Ascending aorta (tissue), 2 donors: Measurements from ENCODE around the gene GRB10. TPM values are rescaled to one million over a fixed set of nuclear protein-coding genes. Genes with fewer than 3 reads are reported as not detected.

Experiments
- DNase-seq, 2 donors: peaks; one replicate each; pipeline ENCODE4 v3.0.0-alpha.2; 2019; ENCODE audit warnings: low spot score in 2 of 2
- H3K27ac ChIP-seq, 2 donors: fragments of 200-600 bp; sonication (generic); one replicate each; pipeline ENCODE4 v1.5.1; 2016 to 2017; ENCODE audit warnings: mild to moderate bottlenecking in 1 of 2
- H3K27me3 ChIP-seq: fragments of 200-600 bp; sonication (generic); one replicate; pipeline ENCODE4 v1.5.1; 2017
- H3K36me3 ChIP-seq, 2 donors: fragments of 200-600 bp; sonication (generic); one replicate each; pipeline ENCODE4 v1.5.1; 2016
- H3K4me1 ChIP-seq, 2 donors: fragments of 200-600 bp; sonication (generic); one replicate each; pipeline ENCODE4 v1.5.1; 2016 to 2017; ENCODE audit warnings: mild to moderate bottlenecking in 1 of 2
- H3K4me3 ChIP-seq, 2 donors: fragments of 200-600 bp; sonication (generic); one replicate each; pipeline ENCODE4 v1.5.1; 2016 to 2017; ENCODE audit warnings: mild to moderate bottlenecking in 1 of 2
- H3K9me3 ChIP-seq, 2 donors: fragments of 200-600 bp; sonication (generic); one replicate each; pipeline ENCODE4 v1.5.1; 2016
- intact Hi-C: fragments of 100-400 bp; cut with DNase I; formaldehyde crosslinking; loops from one replicate; pipeline ENCODE4 v1.15.1; 2023
- total RNA-seq: library from RNA; depleted of rRNA; stranded (reverse); fragments of >200 nt; gene quantifications from one replicate; pipeline ENCODE4 v1.1.0, GENCODE V29; 2016
- TF ChIP-seq, protein P1 (sequence below), 3 experiments: fragments of 200-600 bp in 2 of 3; fragments of 450-650 bp in 1 of 3; sonication (generic) in 2 of 3; IDR thresholded peaks; one replicate each; pipeline ENCODE4 v1.5.1; 2016 to 2019; ENCODE audit warnings: antibody characterized with exemption in 3 of 3, mild to moderate bottlenecking in 1 of 3, moderate library complexity in 1 of 3

GRB10 gene
- total RNA-seq, 1 donor from 2014 or later: 53.4 TPM

DNA sequence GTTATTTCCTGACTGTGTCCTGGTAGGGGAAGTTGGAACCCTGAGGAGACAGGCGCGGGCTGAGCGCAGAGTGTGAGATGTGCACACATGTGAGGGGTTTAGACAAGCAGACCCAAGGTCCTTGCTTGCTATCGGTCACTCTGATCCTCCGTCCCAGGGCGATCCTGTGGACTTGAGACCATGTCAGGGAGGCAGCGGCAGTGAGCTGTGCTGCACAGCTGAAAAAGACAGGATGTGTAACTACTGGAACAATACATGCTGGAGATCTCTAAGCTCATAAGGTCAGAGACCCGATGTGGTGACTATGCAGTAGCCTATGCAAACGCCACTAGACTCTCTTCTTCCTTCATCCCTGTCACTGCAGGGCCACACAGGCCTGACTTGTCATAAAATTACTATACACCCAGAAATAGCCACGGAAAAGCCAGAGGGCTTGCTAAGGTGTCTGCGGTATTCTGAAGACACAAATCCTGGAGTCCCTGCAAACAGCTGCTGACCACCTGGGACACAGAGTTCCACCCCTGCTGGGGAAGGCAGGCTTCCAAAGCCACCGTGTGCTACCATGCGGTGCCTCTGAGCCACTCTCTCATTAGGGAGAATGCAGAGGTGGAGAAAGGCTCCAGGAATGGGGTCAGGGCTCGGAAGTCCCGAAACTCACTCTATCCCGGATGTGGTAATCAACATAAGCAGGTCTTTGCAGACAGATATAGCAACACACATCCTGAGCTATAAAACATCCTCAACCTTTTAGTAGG, 126.4 kb downstream of the GRB10 start:
- peak in 1 of 2 donors; percentile 58 for DNase-seq
- H3K4me1 ChIP-seq: peaks cover 12 to 62% of the 10 kb centered on the region in 2 donors
- no peaks in the 10 kb centered on the region for H3K9me3 ChIP-seq
- H3K4me3 ChIP-seq: no peak overlapping the region
- TF ChIP-seq, protein P1, sequence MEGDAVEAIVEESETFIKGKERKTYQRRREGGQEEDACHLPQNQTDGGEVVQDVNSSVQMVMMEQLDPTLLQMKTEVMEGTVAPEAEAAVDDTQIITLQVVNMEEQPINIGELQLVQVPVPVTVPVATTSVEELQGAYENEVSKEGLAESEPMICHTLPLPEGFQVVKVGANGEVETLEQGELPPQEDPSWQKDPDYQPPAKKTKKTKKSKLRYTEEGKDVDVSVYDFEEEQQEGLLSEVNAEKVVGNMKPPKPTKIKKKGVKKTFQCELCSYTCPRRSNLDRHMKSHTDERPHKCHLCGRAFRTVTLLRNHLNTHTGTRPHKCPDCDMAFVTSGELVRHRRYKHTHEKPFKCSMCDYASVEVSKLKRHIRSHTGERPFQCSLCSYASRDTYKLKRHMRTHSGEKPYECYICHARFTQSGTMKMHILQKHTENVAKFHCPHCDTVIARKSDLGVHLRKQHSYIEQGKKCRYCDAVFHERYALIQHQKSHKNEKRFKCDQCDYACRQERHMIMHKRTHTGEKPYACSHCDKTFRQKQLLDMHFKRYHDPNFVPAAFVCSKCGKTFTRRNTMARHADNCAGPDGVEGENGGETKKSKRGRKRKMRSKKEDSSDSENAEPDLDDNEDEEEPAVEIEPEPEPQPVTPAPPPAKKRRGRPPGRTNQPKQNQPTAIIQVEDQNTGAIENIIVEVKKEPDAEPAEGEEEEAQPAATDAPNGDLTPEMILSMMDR (IDR thresholded peaks at IDR 0.05): no peak
- H3K27ac ChIP-seq: peak overlapping the region; percentile 88 to 90
- no peaks in the 10 kb centered on the region for H3K36me3 ChIP-seq
- intact Hi-C loops: loop anchor here (5.0 kb wide), 2 partner anchors 136 to 211 kb away; no protein-coding TSS in a partner anchor
- H3K27me3 ChIP-seq: no peaks in the 10 kb centered on the region

DNA sequence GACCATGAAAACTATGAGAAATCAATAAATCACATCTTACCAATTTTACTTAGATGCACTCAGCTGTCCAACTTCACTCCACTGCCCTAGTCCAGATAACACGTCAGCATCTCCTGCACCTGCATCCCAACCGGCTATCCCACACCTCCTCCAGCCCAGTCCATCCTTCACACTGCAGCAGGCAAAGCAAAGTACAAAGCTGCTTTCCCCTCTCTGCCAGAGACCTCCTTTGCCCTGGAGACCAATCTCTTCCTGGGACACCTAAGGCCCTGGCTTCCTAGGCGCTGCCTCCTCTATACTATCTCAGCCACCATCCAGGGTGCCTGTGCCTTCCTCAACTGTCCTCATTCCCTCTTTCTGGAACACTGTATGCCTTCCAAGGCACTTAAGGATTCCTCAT, 127.2 kb downstream of the GRB10 start:
- Histone ChIP-seq H3K9me3 (no peaks in the 10 kb centered on the region), H3K27ac (peak overlapping the region; percentile 88 to 90), H3K4me1 (peaks cover 12 to 61% of the 10 kb centered on the region in 2 donors), H3K36me3 (no peaks in the 10 kb centered on the region), H3K27me3 (no peaks in the 10 kb centered on the region), H3K4me3 (no peak overlapping the region)
- TF ChIP-seq, protein P1 (IDR thresholded peaks at IDR 0.05): no peak
- DNase-seq: peak in 1 of 2 donors; percentile 57
- intact Hi-C loops: loop anchor here (2.0 to 5.0 kb wide), 4 partner anchors 17 to 212 kb away; no protein-coding TSS in a partner anchor

DNA sequence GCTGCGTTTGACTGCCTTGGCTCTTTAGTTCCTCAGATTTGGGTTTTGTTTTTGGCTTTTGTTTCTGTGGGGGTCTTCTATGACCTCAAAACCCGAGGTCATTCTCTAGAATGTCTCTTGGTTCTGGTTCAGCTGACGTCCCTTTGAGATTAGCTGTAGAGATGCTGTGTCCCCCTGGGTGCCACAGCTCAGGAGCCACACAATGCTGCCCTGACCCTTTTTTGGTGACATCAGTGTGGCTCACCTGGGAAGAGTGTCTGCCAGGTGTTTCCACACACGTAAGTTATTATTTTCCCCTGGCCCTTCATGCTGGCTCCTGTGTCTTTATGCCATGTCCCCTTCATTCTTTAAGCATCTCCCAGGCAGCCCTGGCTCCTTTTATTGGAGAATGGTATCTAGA, 127.7 kb downstream of the GRB10 start:
- Histone ChIP-seq H3K27ac (peak overlapping the region; percentile 88 to 90), H3K9me3 (no peaks in the 10 kb centered on the region), H3K36me3 (no peaks in the 10 kb centered on the region), H3K27me3 (no peaks in the 10 kb centered on the region), H3K4me1 (peaks cover 12 to 61% of the 10 kb centered on the region in 2 donors), H3K4me3 (no peak overlapping the region)
- TF ChIP-seq, protein P1 (IDR thresholded peaks at IDR 0.05): no peak
- intact Hi-C loops: loop anchor here (2.0 to 5.0 kb wide), 4 partner anchors 16 to 212 kb away; no protein-coding TSS in a partner anchor
- DNase-seq: peak in 1 of 2 donors; percentile 50

DNA sequence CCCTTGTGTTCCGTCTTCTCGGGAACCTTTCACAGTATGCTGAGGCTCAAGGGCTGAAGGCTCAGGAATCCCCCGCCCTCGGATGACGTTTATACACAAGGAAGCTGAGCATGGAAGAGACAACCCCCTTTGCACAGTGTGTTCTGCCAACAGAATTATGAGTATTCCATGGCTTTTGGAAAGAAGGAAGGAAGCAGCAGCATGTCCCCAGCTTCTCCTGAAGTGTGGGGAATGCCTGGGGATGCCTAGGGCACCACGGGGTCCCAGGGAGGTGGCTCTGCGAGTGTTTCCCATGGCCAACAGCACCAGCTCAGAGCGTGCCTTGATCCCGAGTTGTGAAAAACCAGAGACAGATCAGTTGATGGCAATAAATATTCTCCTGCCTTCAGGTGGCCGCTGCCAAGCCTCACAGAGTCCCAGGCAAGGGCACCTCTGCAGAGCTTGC, 128.7 kb downstream of the GRB10 start:
- Histone ChIP-seq H3K27me3 (no peaks in the 10 kb centered on the region), H3K4me3 (no peak overlapping the region), H3K36me3 (no peaks in the 10 kb centered on the region), H3K9me3 (no peaks in the 10 kb centered on the region), H3K4me1 (peaks cover 12 to 54% of the 10 kb centered on the region in 2 donors), H3K27ac (peak overlapping the region; percentile 88 to 90)
- intact Hi-C loops: loop anchor here (2.0 kb wide), 2 partner anchors 15 to 33 kb away; no protein-coding TSS in a partner anchor
- peak in 1 of 2 donors; percentile 89 for DNase-seq
- TF ChIP-seq, protein P1 (IDR thresholded peaks at IDR 0.05): no peak

DNA sequence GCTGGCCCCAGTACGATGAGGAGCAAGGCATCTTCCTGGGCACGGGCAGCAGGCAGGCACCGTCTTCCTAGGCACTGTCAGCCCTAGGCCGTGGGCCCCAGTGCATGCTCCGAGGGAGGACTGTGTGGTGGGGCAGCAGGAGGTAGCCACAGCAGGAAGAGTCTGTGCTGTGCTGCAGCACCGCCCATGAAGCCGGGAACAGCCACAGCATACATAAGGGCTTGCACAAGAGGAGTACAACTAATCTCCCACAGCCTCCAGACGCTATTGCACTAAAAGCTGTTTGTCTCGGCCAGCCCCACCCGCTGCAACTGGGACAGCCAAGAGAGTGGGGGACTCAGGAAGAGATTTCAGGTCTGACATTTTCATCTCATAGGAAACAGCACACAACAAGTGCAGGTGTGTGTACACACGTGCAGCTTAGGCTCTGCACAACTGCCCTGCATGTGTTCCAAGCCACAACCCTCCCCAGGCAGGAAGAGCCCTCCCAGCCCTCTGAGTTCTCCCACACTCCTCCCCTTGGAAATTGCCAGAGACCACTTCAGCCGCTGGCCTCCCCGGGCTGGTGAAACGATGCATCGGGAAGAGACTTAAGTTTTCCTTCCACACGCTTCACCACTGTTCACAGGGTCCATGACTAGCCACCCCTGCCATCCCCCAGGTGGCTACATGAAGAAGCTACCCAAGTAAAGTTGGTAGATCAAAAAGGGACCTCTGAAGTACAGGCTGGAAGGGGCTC, 129.4 kb downstream of the GRB10 start:
- TF ChIP-seq, protein P1 (IDR thresholded peaks at IDR 0.05): no peak
- Histone ChIP-seq H3K27ac (peak overlapping the region; percentile 88 to 90), H3K36me3 (no peaks in the 10 kb centered on the region), H3K4me1 (peaks cover 9 to 47% of the 10 kb centered on the region in 2 donors), H3K4me3 (no peak overlapping the region), H3K9me3 (no peaks in the 10 kb centered on the region), H3K27me3 (no peaks in the 10 kb centered on the region)
- DNase-seq: peak in 1 of 2 donors; percentile 82
- intact Hi-C loops: no loop called here
